Astrocyte (in vitro differentiated cells and primary cell): Measurements from ENCODE around the gene ZFYVE21. TPM values are rescaled to one million over a fixed set of nuclear protein-coding genes. Genes with fewer than 3 reads are reported as not detected.

Experiments
- DNase-seq: peaks from one replicate; pipeline ENCODE4 v3.0.0-alpha.2; 2010; ENCODE audit warnings: low read depth
- FAIRE-seq: peaks from 2 replicates; lab custom pipeline; 2011; peaks lifted over from hg19 to GRCh38; lab: Jason Lieb, UNC
- H2AFZ ChIP-seq: 2 replicates; pipeline ENCODE4 v1.6.0; 2012; ENCODE audit warnings: low read depth, low read length, inconsistent platforms
- H3K27ac ChIP-seq: 2 replicates; pipeline ENCODE4 v1.5.1; 2011; ENCODE audit warnings: low read depth, low read length, inconsistent platforms
- H3K27me3 ChIP-seq: 2 replicates; pipeline ENCODE4 v1.6.0; 2011; ENCODE audit warnings: low read length, inconsistent platforms; ENCODE audit not compliant: insufficient read depth
- H3K36me3 ChIP-seq: 2 replicates; pipeline ENCODE4 v1.5.1; 2011; ENCODE audit warnings: low read length, inconsistent platforms; ENCODE audit not compliant: insufficient read depth
- H3K4me1 ChIP-seq: 2 replicates; pipeline ENCODE4 v1.5.1; 2011; ENCODE audit warnings: low read length, inconsistent platforms; ENCODE audit not compliant: insufficient read depth
- H3K4me2 ChIP-seq: 2 replicates; pipeline ENCODE4 v1.6.0; 2012; ENCODE audit warnings: low read length, inconsistent platforms
- H3K4me3 ChIP-seq: 2 replicates; pipeline ENCODE4 v1.5.1; 2011; ENCODE audit warnings: low read depth, mild to moderate bottlenecking, low read length, inconsistent platforms; ENCODE audit not compliant: insufficient read depth
- H3K79me2 ChIP-seq: 2 replicates; pipeline ENCODE4 v1.6.0; 2012; ENCODE audit warnings: mild to moderate bottlenecking, low read length, inconsistent platforms; ENCODE audit not compliant: insufficient read depth
- H3K9ac ChIP-seq: 2 replicates; pipeline ENCODE4 v1.6.0; 2012; ENCODE audit warnings: mild to moderate bottlenecking, low read length, inconsistent platforms
- H3K9me3 ChIP-seq: 2 replicates; pipeline ENCODE4 v1.5.1; 2012; ENCODE audit warnings: low read depth, mild to moderate bottlenecking, low read length, inconsistent platforms; ENCODE audit not compliant: insufficient read depth
- H4K20me1 ChIP-seq: 2 replicates; pipeline ENCODE4 v1.6.0; 2012; ENCODE audit warnings: low read length, inconsistent platforms; ENCODE audit not compliant: insufficient read depth
- H3K27ac Mint-ChIP-seq: one replicate; pipeline ENCODE4 v1.8.0; 2021; ENCODE audit warnings: mild to moderate bottlenecking, mixed read lengths; ENCODE audit not compliant: unreplicated experiment
- H3K27me3 Mint-ChIP-seq: one replicate; pipeline ENCODE4 v1.8.0; 2021; ENCODE audit warnings: low read depth, mixed read lengths; ENCODE audit not compliant: unreplicated experiment
- H3K36me3 Mint-ChIP-seq: one replicate; pipeline ENCODE4 v1.8.0; 2021; ENCODE audit warnings: low read depth, mixed read lengths; ENCODE audit not compliant: unreplicated experiment
- H3K4me1 Mint-ChIP-seq: one replicate; pipeline ENCODE4 v1.8.0; 2021; ENCODE audit warnings: low read depth, mixed read lengths; ENCODE audit not compliant: unreplicated experiment
- H3K4me3 Mint-ChIP-seq: one replicate; pipeline ENCODE4 v1.8.0; 2021; ENCODE audit warnings: mild to moderate bottlenecking, moderate library complexity, mixed read lengths; ENCODE audit not compliant: unreplicated experiment
- H3K9me3 Mint-ChIP-seq: one replicate; pipeline ENCODE4 v1.8.0; 2021; ENCODE audit warnings: mild to moderate bottlenecking, mixed read lengths; ENCODE audit not compliant: unreplicated experiment
- CTCF ChIP-seq: IDR thresholded peaks from 2 replicates; pipeline ENCODE4 v1.5.1; 2011; ENCODE audit warnings: low read depth, mild to moderate bottlenecking, inconsistent platforms, low read length, moderate library complexity; ENCODE audit not compliant: insufficient read depth
- EZH2 ChIP-seq: IDR thresholded peaks from 2 replicates; pipeline ENCODE4 v1.6.1; 2012; ENCODE audit warnings: mild to moderate bottlenecking, low read length, inconsistent platforms; ENCODE audit not compliant: insufficient read depth
- total RNA-seq: library from RNA; stranded (reverse); gene quantifications from 2 replicates; pipeline ENCODE4 v1.2.1, GENCODE V29; 2021

The ZFYVE21 gene
- total RNA-seq, 1 donor from 2014 or later = 41.7 TPM

GRCh38 chr14:103706551-103707328 is 8.9 kb upstream of the ZFYVE21 start:
- Mint-ChIP-seq H3K4me3 (no peak overlapping the region), H3K27me3 (no peaks in the 10 kb centered on the region), H3K9me3 (no peaks in the 10 kb centered on the region), H3K4me1 (peaks cover 3% of the 10 kb centered on the region), H3K27ac (no peak overlapping the region), H3K36me3 (peaks cover 6% of the 10 kb centered on the region)
- TF ChIP-seq CTCF = no peak
- TF ChIP-seq EZH2 = no peak
- peaks cover 50% of the 10 kb centered on the region for H4K20me1 ChIP-seq
- no peak overlapping the region for H3K27ac ChIP-seq
- H3K36me3 ChIP-seq = peaks cover 7% of the 10 kb centered on the region
- peaks cover 4% of the 10 kb centered on the region for H3K79me2 ChIP-seq
- H2AFZ ChIP-seq = no peak overlapping the region
- no peak overlapping the region for H3K9ac ChIP-seq
- FAIRE-seq (no peak), DNase-seq (no peak)
- H3K4me2 ChIP-seq = no peak overlapping the region
- H3K9me3 ChIP-seq = no peaks in the 10 kb centered on the region
- no peak overlapping the region for H3K4me3 ChIP-seq
- H3K4me1 ChIP-seq = peaks cover 11% of the 10 kb centered on the region
- no peaks in the 10 kb centered on the region for H3K27me3 ChIP-seq

- H3K4me1 Mint-ChIP-seq = peaks cover 3% of the 10 kb centered on the region
- no peak for DNase-seq
- no peaks in the 10 kb centered on the region for H3K27me3 ChIP-seq
- TF ChIP-seq CTCF = no peak
- no peak for TF ChIP-seq EZH2
- H3K9me3 ChIP-seq = no peaks in the 10 kb centered on the region
- H3K27ac Mint-ChIP-seq = no peak overlapping the region
- no peak overlapping the region for H3K9ac ChIP-seq
- peaks cover 7% of the 10 kb centered on the region for H3K36me3 ChIP-seq
- H3K79me2 ChIP-seq = peaks cover 9% of the 10 kb centered on the region
- H3K9me3 Mint-ChIP-seq = no peaks in the 10 kb centered on the region
- peaks cover 4% of the 10 kb centered on the region for H3K36me3 Mint-ChIP-seq
- no peak overlapping the region for H3K4me3 ChIP-seq
- no peak overlapping the region for H3K27ac ChIP-seq
- H3K27me3 Mint-ChIP-seq = no peaks in the 10 kb centered on the region
- H2AFZ ChIP-seq = no peak overlapping the region
- no peak for FAIRE-seq
- H3K4me3 Mint-ChIP-seq = no peak overlapping the region
- peaks cover 53% of the 10 kb centered on the region for H4K20me1 ChIP-seq
- peaks cover 16% of the 10 kb centered on the region for H3K4me1 ChIP-seq
- H3K4me2 ChIP-seq = no peak overlapping the region
Measured at GRCh38 chr14:103707329-103708263, 8.0 kb upstream of the ZFYVE21 start.
